DMS53 treated with DMSO at 0.1 percent for 48 hours (cell line): ENCODE results near the gene COL4A1.

ENCODE experiments used
- DNase-seq: peaks from one replicate; lab custom pipeline; 2025; ENCODE audit not compliant: unreplicated experiment; lab: John Stamatoyannopoulos, UW

COL4A1 gene

GRCh38 chr13:110173247-110173818 is 133.6 kb downstream of the COL4A1 start:
- DNase-seq, result no peak

GRCh38 chr13:110170882-110171281 is 136.1 kb downstream of the COL4A1 start:
- no peak for DNase-seq

- no peak for DNase-seq
These were observed 136.8 kb downstream of the COL4A1 start for GRCh38 chr13:110170020-110170790.

GRCh38 chr13:110168999-110169933 is 137.7 kb downstream of the COL4A1 start:
- no peak for DNase-seq

- no peak for DNase-seq
These were observed 140.4 kb downstream of the COL4A1 start for GRCh38 chr13:110166598-110166997.

GRCh38 chr13:110164706-110165105 is 142.3 kb downstream of the COL4A1 start:
- DNase-seq, result no peak

GRCh38 chr13:110162866-110163658 is 143.9 kb downstream of the COL4A1 start:
- no peak for DNase-seq

GRCh38 chr13:110162053-110162452 is 144.9 kb downstream of the COL4A1 start:
- no peak for DNase-seq

- no peak for DNase-seq
These were observed 145.7 kb downstream of the COL4A1 start for GRCh38 chr13:110161112-110161882.

GRCh38 chr13:110158226-110158625 is 148.7 kb downstream of the COL4A1 start:
- no peak for DNase-seq

- no peak for DNase-seq
These were observed 149.2 kb downstream of the COL4A1 start for GRCh38 chr13:110157718-110158117.

- DNase-seq, result no peak
These were observed 150.5 kb downstream of the COL4A1 start for GRCh38 chr13:110156301-110157049.

GRCh38 chr13:110155072-110155471 is 151.9 kb downstream of the COL4A1 start:
- no peak for DNase-seq

- DNase-seq, result no peak
These were observed 152.5 kb downstream of the COL4A1 start for GRCh38 chr13:110154410-110154933.

- DNase-seq, result no peak
These were observed 154.6 kb downstream of the COL4A1 start for GRCh38 chr13:110152351-110152750.

GRCh38 chr13:110151462-110151861 is 155.5 kb downstream of the COL4A1 start:
- DNase-seq, result no peak

GRCh38 chr13:110150384-110151101 is 156.4 kb downstream of the COL4A1 start:
- DNase-seq, result no peak

- no peak for DNase-seq
These were observed 157.9 kb downstream of the COL4A1 start for GRCh38 chr13:110149036-110149435.
